Measurements from ENCODE around the gene MYLK.

DNA sequence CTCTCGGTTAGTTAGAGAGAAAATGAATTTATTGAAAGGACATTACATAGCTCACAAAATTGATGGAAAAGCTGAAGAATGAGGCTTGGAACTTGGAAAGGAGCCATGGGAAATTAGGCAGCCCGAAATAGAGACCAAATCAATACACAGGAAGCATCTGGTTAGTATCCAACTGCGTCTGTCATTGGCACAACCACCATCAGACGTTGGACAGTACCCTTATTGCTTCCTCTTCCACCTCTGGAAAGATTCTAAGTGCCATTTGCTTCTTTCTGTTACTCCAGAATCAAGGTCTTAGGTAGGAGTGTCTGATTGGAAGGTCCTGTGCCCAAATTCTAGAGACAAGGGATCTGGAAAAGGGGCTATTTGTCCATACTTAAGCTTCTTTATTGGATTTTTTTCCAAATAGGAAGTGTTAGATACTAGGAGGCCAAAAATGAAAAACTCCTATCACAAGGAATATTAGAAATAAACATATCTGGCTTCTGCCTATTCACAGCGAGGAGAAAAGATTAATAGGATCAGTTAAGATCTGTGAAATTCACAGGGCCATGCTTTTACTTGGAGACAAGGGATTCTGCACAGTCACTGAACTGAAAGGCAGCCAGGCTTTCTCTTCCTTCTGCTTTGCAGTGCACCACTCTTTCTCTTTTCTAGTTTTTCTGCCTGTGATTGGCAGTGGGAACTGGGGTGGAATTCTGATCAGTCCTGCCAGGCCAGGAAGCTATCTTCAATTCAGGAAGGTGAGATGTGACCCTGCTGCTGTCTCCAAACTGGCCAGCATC is 288.5 kb downstream of the MYLK start:
- TF ChIP-seq, protein P1, sequence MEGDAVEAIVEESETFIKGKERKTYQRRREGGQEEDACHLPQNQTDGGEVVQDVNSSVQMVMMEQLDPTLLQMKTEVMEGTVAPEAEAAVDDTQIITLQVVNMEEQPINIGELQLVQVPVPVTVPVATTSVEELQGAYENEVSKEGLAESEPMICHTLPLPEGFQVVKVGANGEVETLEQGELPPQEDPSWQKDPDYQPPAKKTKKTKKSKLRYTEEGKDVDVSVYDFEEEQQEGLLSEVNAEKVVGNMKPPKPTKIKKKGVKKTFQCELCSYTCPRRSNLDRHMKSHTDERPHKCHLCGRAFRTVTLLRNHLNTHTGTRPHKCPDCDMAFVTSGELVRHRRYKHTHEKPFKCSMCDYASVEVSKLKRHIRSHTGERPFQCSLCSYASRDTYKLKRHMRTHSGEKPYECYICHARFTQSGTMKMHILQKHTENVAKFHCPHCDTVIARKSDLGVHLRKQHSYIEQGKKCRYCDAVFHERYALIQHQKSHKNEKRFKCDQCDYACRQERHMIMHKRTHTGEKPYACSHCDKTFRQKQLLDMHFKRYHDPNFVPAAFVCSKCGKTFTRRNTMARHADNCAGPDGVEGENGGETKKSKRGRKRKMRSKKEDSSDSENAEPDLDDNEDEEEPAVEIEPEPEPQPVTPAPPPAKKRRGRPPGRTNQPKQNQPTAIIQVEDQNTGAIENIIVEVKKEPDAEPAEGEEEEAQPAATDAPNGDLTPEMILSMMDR (IDR thresholded peaks at IDR 0.05), result no peak
- no peak for TF ChIP-seq EP300 (IDR thresholded peaks at IDR 0.05)

All from stomach (tissue), 4 donors.